ENCODE measurements around the gene ADSS2. TPM values are rescaled to one million over a fixed set of nuclear protein-coding genes. Genes with fewer than 3 reads are reported as not detected.

ADSS2 gene
- total and polyA plus RNA-seq, 2 donors = 33.7 to 58.8 TPM

GRCh38 chr1:244403431-244403830 lies 48.3 kb downstream of the ADSS2 start:
- H3K36me3 ChIP-seq (ENCODE audit: insufficient read depth) = peaks cover 9% of the 10 kb centered on the region

GRCh38 chr1:244400974-244401373 lies 50.7 kb downstream of the ADSS2 start:
- no peaks in the 10 kb centered on the region for H3K4me1 ChIP-seq (ENCODE audit: insufficient read depth)
- WGBS = 98% methylated on average over 2 of the region's 2 CpGs
- no peak for DNase-seq (ENCODE audit: extremely low spot score)
- no peak overlapping the region for H3K4me3 ChIP-seq (ENCODE audit: low read depth, low read length)
- no peak overlapping the region for H3K27ac ChIP-seq (ENCODE audit: low read depth)
- peaks cover 5% of the 10 kb centered on the region for H3K36me3 ChIP-seq (ENCODE audit: insufficient read depth)

More at GRCh38 chr1:244403431-244403830, 48.3 kb downstream of the ADSS2 start:
- Histone ChIP-seq H3K4me3 (ENCODE audit: low read depth, low read length) (no peak overlapping the region), H3K27ac (ENCODE audit: low read depth) (no peak overlapping the region), H3K4me1 (ENCODE audit: insufficient read depth) (no peaks in the 10 kb centered on the region)
- DNase-seq (ENCODE audit: extremely low spot score) = no peak

DNA sequence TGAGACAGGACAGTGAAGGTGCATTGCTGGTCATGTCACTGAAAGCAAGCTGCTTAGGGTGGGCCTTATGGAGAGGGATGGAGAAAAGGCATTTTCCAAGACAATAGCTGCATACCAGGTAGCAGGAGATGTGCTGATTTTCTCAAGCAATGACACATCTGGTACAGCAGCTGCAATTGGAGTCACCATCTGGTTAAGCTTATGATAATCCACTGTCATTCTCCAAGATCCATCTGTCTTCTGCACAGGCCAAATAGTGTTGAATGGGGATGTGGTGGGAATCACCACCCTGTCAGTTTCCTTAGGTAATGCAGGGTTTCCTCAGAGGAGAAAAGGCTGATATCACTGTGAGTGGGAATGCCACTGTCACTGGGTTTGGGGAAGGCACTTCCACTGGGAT lies 54.6 kb downstream of the ADSS2 start:
- Histone ChIP-seq H3K27ac (ENCODE audit: low read depth) (no peak overlapping the region), H3K4me1 (ENCODE audit: insufficient read depth) (no peaks in the 10 kb centered on the region), H3K36me3 (ENCODE audit: insufficient read depth) (peaks cover 2% of the 10 kb centered on the region), H3K4me3 (ENCODE audit: low read depth, low read length) (no peak overlapping the region)
- DNase-seq (ENCODE audit: extremely low spot score) = no peak

DNA sequence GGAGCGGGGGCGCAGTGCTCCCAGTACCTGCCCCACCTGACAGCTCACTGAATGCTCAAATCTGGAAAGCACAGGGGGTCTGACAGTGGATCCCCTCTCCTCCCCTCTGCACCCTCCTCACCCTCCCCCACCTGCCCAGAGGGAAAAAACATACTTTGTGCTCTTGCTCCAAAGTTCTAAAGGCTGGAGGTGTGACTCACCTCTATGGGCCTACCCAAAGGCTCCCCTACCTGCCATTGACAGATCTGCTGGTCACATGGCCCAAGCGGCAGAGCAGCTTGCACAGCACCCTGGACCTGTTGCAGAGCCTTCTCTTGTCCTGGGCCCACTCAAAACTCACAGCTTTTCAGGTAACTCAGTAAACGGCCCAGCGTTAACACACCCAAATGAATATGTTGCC lies 55.7 kb downstream of the ADSS2 start:
- DNase-seq (ENCODE audit: extremely low spot score) = no peak
- Histone ChIP-seq H3K27ac (ENCODE audit: low read depth) (no peak overlapping the region), H3K4me3 (ENCODE audit: low read depth, low read length) (no peak overlapping the region), H3K36me3 (ENCODE audit: insufficient read depth) (no peaks in the 10 kb centered on the region), H3K4me1 (ENCODE audit: insufficient read depth) (no peaks in the 10 kb centered on the region)
- WGBS = 87% methylated on average over 5 of the region's 5 CpGs

DNA sequence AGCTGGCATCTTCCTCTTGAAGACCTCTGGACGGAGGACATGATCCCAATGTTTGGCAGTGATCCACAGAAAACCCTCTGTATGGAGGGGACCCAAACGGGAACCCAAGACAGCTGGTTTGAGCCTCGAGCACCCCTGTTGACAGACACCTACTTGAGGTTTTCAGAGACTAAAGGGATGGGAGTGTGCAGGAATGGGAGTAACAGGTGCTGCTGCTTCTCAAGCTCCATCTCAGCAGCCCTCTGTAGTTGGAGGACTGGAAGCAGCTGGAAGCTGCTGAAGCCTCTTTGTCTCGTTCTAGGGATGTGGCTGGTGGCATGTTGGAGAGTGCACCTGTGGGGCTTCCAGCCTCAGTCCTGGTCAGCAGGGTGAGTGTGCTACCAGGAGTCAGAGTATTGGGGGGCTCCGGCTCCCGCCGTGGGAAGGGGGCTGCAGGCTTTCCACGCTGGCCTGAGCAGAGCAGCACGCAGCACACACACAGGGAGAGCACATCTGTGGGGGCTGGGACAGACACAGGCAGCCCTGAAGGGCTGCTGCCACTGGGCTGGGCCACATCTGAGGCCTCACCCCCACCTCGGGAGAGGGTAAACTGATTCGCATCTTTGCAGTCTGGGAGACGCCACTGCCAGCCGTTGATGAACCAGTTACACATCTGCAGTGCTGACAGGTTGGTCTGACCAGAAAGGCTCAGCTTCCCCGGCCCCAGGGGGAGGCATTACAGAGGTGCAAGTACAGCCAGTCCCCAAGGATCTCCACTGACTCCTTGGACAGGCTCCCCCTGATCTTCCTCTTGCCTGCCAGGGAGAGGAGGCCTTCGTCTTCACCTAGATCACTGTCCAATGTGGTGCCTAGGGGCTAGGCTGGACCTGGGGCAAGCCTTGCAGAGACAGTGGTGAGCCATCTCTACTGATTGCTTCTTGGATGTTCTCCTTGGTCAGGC lies 56.6 kb downstream of the ADSS2 start:
- 78% methylated on average over 15 of the region's 15 CpGs for WGBS
- Histone ChIP-seq H3K27ac (ENCODE audit: low read depth) (no peak overlapping the region), H3K4me1 (ENCODE audit: insufficient read depth) (no peaks in the 10 kb centered on the region), H3K4me3 (ENCODE audit: low read depth, low read length) (no peak overlapping the region), H3K36me3 (ENCODE audit: insufficient read depth) (no peaks in the 10 kb centered on the region)
- no peak for DNase-seq (ENCODE audit: extremely low spot score)

DNA sequence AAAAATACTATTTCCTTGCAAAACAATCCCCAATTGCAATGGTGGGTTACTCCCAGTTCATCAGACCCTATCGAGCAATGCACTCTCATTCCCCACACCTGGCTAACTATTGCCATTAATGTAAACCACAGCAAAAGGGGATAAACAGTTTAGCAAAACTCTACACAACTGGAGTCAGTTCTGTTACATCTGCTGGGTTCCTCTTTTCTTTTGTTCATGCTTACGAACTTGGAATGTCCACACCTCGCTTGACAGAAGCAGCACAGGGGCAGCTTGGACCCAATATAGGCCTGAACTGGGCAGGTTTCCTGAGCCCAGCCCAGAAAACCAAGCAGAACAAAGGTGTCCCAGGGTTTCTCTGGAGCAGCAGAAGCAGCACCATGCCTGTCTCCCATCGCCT lies 57.4 kb downstream of the ADSS2 start:
- DNase-seq (ENCODE audit: extremely low spot score) = no peak
- WGBS = 83% methylated on average over 4 of the region's 4 CpGs
- Histone ChIP-seq H3K36me3 (ENCODE audit: insufficient read depth) (no peaks in the 10 kb centered on the region), H3K4me1 (ENCODE audit: insufficient read depth) (no peaks in the 10 kb centered on the region), H3K27ac (ENCODE audit: low read depth) (no peak overlapping the region), H3K4me3 (ENCODE audit: low read depth, low read length) (no peak overlapping the region)

- no peak for DNase-seq (ENCODE audit: extremely low spot score)
- 93% methylated on average over 15 of the region's 15 CpGs for WGBS
- Histone ChIP-seq H3K4me3 (ENCODE audit: low read depth, low read length) (no peak overlapping the region), H3K27ac (ENCODE audit: low read depth) (no peak overlapping the region), H3K4me1 (ENCODE audit: insufficient read depth) (no peaks in the 10 kb centered on the region), H3K36me3 (ENCODE audit: insufficient read depth) (no peaks in the 10 kb centered on the region)
Observed at GRCh38 chr1:244393604-244394176, 58.0 kb downstream of the ADSS2 start.

- no peak for DNase-seq (ENCODE audit: extremely low spot score)
- no peaks in the 10 kb centered on the region for H3K36me3 ChIP-seq (ENCODE audit: insufficient read depth)
- no peak overlapping the region for H3K27ac ChIP-seq (ENCODE audit: low read depth)
- no peak overlapping the region for H3K4me3 ChIP-seq (ENCODE audit: low read depth, low read length)
- H3K4me1 ChIP-seq (ENCODE audit: insufficient read depth) = no peaks in the 10 kb centered on the region
- 95% methylated on average over 5 of the region's 5 CpGs for WGBS
Observed at GRCh38 chr1:244391761-244392160, 59.9 kb downstream of the ADSS2 start.

GRCh38 chr1:244388961-244389360 lies 62.7 kb downstream of the ADSS2 start:
- H3K4me3 ChIP-seq (ENCODE audit: low read depth, low read length) = no peak overlapping the region
- no peaks in the 10 kb centered on the region for H3K4me1 ChIP-seq (ENCODE audit: insufficient read depth)
- H3K36me3 ChIP-seq (ENCODE audit: insufficient read depth) = no peaks in the 10 kb centered on the region
- H3K27ac ChIP-seq (ENCODE audit: low read depth) = no peak overlapping the region
- no peak for DNase-seq (ENCODE audit: extremely low spot score)
- 31% methylated on average over 7 of the region's 7 CpGs for WGBS

DNA sequence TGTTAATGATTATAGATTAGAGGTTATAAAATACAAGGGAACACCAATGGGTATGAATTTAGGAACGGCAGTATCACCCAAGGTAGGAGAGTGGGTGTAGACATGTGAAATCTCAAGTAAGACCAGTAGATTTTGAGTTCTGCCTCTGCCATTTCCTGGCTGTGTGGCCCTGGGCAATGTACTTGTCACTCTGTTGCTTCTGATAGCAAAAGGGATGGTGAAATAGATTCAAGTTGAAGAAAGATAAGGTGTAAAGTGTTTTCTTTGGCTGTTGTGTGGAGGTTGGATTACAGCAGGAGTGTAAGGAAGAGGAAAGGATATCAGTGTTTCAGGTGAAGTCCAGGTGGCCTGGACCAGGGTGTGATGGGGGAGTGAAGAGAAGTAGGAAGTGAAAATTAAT lies 64.3 kb downstream of the ADSS2 start:
- Histone ChIP-seq H3K4me1 (ENCODE audit: insufficient read depth) (no peaks in the 10 kb centered on the region), H3K36me3 (ENCODE audit: insufficient read depth) (no peaks in the 10 kb centered on the region), H3K4me3 (ENCODE audit: low read depth, low read length) (no peak overlapping the region), H3K27ac (ENCODE audit: low read depth) (no peak overlapping the region)
- no peak for DNase-seq (ENCODE audit: extremely low spot score)
- 89% methylated on average over 1 of the region's 1 CpG for WGBS

- no peaks in the 10 kb centered on the region for H3K36me3 ChIP-seq (ENCODE audit: insufficient read depth)
- no peak overlapping the region for H3K27ac ChIP-seq (ENCODE audit: low read depth)
- no peak for DNase-seq (ENCODE audit: extremely low spot score)
- no peaks in the 10 kb centered on the region for H3K4me1 ChIP-seq (ENCODE audit: insufficient read depth)
- 22% methylated on average over 1 of the region's 1 CpG for WGBS
- no peak overlapping the region for H3K4me3 ChIP-seq (ENCODE audit: low read depth, low read length)
Observed at GRCh38 chr1:244386595-244386994, 65.1 kb downstream of the ADSS2 start.

DNA sequence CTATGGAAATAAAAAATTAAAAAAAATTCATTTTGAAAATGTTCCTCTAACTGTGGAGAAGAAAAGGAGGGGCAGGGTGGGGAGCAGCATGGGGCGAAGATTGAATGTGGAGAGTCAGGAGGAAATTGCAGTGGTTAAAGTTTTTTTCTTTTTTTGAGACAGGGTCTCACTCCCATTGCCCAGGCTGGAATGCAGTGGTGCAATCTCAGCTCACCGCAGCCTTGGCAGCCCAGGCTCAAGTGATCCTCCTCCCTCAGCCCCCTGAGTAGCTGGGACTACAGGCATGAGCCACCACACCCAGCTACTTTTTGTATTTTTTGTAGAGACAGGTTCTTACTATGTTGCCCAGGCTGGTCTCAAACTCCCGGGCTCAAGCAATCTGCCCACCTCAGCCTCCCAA lies 67.6 kb downstream of the ADSS2 start:
- Histone ChIP-seq H3K27ac (ENCODE audit: low read depth) (no peak overlapping the region), H3K4me1 (ENCODE audit: insufficient read depth) (no peaks in the 10 kb centered on the region), H3K4me3 (ENCODE audit: low read depth, low read length) (no peak overlapping the region), H3K36me3 (ENCODE audit: insufficient read depth) (no peaks in the 10 kb centered on the region)
- no peak for DNase-seq (ENCODE audit: extremely low spot score)
- 89% methylated on average over 3 of the region's 3 CpGs for WGBS

DNA sequence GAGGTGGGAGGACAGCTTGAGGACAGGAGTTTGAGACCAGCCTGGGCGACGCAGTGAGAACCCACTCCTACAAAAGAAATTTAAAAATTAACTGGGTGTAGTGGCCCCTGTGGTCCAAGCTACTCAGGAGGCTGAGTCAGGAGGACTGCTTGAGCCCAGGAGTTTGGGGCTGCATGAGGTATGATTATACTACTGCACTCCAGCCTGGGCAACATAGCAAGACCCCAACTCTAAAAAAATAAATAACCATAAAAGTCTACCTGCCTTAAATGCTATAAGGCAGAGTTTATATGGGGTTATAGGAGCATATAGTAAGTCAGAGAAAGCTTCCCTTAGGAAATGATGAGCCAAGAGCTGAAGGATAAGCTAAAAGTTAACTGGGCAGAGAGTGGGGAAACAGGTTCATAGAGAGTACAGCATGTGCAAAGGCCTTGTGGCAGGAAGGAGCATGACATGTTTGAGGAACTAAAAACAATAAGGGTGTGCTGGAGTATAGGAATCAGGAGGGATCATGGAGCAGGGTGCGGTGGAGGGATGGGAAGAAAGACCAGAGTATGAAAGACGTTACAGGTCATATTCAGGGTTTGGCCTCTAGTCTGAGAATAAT lies 68.3 kb downstream of the ADSS2 start:
- no peaks in the 10 kb centered on the region for H3K4me1 ChIP-seq (ENCODE audit: insufficient read depth)
- no peak for DNase-seq (ENCODE audit: extremely low spot score)
- no peak overlapping the region for H3K27ac ChIP-seq (ENCODE audit: low read depth)
- 86% methylated on average over 4 of the region's 4 CpGs for WGBS
- no peaks in the 10 kb centered on the region for H3K36me3 ChIP-seq (ENCODE audit: insufficient read depth)
- H3K4me3 ChIP-seq (ENCODE audit: low read depth, low read length) = no peak overlapping the region

Measured in urinary bladder (tissue), 4 donors.